H1 (cell line): Measurements from ENCODE around the gene ZBTB40. TPM values are rescaled to one million over a fixed set of nuclear protein-coding genes. Genes with fewer than 3 reads are reported as not detected.

ENCODE experiments used
- polyA plus RNA-seq, 7 experiments: library from polyadenylated mRNA; depleted of rRNA in 3 of 7; stranded (reverse) in 5 of 7; unstranded in 2 of 7; fragments of >200 nt in 5 of 7; fragments of 200-250 nt in 2 of 7; gene quantifications; 1 replicate in 5 of 7; 2 replicates in 1 of 7; 4 replicates in 1 of 7; pipeline versions ENCODE4 v1.2.1 to v1.2.3, GENCODE V29; 2011 to 2013; ENCODE audit warnings: missing spikeins in 2 of 7, mixed read lengths in 2 of 7
- total RNA-seq: library from RNA; stranded (reverse); fragmentation: NEBNext Ultra II Directional; extraction: Animal tissue kit (Norgen Biotek cat#: 25700); gene quantifications from 2 replicates; pipeline ENCODE4 v1.2.1, GENCODE V29; 2021
- TF ChIP-seq, protein P1 (sequence below): IDR thresholded peaks from 2 replicates; pipeline ENCODE4 v1.6.1; 2011; ENCODE audit warnings: low read length, improper control_type of control experiment

ZBTB40 gene
- total and polyA plus RNA-seq, 2 of the 8 experiments (the other 6 are each of a cell fraction or from before 2014, with no cell fraction given): 3.1 to 19.3 TPM

DNA sequence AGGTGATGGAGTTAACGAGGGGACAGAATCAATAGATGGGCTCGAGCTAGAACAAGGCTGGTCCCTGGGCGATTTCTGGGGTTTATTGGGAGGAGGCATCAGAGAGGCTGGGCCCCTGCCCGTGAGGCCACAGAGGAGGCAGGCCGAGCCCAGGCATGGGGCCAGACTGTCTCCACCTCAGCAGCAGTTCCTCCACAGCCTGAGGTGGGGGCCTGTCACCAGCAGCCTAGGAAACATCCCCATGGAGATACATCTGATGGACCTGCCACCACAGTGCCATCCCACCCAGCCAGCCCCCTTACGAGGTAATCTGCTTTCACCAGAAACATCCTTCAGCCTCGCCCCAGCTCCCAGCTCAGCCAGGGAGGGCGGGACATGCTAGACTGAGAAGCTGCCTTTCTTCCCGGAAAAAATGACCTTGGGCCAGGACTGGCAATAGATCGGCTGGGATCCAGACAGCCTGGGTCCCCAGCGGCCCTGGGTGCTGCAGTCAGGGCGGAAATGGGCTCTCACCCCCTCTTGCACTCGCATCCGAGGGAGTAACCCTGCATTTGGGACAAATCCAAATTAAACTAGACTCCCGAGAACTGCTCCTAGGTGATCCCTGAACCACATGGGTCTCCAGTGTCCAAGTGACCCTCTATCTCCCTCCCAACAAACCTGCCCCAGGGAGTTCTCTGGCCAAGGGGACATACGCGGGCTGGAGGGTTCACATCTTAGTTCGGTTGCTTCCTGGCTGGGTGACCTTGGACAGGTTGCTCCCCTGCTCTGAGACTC, 101.6 kb downstream of the ZBTB40 start (continued):
- TF ChIP-seq, protein P1, sequence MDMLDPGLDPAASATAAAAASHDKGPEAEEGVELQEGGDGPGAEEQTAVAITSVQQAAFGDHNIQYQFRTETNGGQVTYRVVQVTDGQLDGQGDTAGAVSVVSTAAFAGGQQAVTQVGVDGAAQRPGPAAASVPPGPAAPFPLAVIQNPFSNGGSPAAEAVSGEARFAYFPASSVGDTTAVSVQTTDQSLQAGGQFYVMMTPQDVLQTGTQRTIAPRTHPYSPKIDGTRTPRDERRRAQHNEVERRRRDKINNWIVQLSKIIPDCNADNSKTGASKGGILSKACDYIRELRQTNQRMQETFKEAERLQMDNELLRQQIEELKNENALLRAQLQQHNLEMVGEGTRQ: no peak
